WI38 (cell line): ENCODE measurements around the gene GOLGA6L7.

Source experiments
- H3K4me3 ChIP-seq: 2 replicates; pipeline ENCODE4 v1.5.1; 2011; ENCODE audit warnings: low read depth, mild to moderate bottlenecking, control low read depth, low read length
- TF ChIP-seq, protein P1 (sequence below): IDR thresholded peaks from 2 replicates; pipeline ENCODE4 v1.5.1; 2012; ENCODE audit warnings: low read depth, mild to moderate bottlenecking, control low read depth, low read length

Gene GOLGA6L7

DNA sequence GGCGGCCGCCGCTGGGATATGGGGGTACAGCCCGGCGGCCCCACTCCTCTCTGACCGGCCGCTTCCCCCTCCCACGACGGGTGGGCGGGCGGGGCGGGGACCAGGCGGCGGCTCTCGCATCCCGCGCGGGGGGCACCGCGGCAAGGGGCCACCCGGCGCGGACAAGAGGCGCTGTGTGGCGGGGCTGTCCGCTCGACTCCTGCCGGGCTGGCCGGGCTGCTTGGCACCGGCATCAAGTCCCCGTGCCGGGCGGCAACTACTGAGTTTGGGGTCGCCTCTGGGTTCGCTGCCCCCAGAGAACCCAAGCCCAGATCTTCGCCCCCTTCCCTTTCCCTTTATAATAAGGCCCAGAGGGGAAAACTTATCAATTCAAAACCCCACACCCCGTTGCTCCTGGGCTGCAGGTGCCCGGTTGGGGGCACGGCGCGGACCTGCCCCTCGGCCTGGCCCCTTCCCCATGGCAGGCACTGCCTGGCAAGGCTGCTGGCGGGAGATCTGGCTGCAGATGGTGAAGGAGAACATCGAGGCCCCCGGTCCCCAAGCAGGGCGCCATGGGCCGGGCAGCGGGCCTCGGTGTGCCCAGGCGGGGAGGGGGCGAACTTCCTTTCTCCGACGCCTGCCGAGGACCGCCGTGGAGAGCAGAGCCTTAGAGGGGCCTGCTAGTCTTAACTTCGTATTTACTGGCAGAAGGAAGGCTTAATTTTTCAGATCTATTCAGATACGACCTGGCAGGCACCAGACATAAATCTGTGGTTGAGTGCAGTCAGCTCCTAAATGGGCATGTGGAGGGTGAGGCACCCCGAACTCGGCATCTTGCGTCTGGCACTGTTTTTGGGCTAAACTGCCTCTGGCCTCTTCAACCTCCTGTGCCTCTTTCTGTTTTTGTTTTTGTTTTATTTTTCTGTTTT is 38.2 kb upstream of the GOLGA6L7 start:
- TF ChIP-seq, protein P1, sequence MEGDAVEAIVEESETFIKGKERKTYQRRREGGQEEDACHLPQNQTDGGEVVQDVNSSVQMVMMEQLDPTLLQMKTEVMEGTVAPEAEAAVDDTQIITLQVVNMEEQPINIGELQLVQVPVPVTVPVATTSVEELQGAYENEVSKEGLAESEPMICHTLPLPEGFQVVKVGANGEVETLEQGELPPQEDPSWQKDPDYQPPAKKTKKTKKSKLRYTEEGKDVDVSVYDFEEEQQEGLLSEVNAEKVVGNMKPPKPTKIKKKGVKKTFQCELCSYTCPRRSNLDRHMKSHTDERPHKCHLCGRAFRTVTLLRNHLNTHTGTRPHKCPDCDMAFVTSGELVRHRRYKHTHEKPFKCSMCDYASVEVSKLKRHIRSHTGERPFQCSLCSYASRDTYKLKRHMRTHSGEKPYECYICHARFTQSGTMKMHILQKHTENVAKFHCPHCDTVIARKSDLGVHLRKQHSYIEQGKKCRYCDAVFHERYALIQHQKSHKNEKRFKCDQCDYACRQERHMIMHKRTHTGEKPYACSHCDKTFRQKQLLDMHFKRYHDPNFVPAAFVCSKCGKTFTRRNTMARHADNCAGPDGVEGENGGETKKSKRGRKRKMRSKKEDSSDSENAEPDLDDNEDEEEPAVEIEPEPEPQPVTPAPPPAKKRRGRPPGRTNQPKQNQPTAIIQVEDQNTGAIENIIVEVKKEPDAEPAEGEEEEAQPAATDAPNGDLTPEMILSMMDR: no peak
- peak overlapping the region; percentile 63 for H3K4me3 ChIP-seq

DNA sequence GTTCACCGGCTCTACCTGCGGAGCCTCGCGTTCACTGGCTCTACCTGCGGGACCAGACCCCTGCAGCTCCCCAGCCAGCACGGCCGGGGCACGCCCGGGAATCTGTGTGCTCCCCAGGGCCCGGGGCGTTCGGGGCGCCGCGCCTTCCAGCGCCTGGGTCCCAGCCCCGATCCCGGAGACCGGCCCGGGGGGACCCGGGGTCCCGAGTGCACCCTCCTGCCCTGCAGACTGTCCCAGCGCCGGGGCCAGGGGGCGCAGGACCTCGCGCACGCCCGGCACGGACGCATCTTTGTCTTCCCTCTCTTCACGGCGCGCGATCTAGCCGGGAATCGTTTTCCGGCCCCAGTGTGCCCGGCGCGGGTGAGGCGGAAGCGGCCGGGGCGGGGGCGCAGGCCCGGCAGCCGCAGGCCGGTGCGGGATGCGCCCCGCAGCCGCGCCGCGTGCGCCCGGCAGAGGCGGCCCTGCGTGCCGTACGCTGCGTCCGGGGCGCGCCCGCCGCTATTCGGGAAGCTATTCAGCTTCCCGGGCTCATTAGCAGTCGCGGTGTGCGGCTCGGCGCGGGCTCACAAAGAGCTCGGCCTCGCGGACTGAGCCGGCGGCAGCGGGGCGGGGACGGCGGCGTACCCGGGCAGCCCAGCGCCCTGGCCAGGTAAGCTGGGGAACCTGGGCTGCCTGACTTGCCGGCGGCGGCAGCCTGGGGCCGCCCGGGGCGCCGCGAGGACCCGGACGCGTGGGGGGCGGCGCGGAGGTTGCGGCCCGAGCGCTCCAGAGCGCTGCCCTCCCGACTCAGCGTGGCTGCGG is 37.4 kb upstream of the GOLGA6L7 start, which contains the start of gene APBA2:
TSS of gene APBA2 (plus strand) at position 345 of the 801 bp plus-strand sequence. CDS start 167,911 bp downstream, outside the sequence.
- H3K4me3 ChIP-seq: peak within 1 kb of the TSS; percentile 63
- TF ChIP-seq, protein P1: no peak

DNA sequence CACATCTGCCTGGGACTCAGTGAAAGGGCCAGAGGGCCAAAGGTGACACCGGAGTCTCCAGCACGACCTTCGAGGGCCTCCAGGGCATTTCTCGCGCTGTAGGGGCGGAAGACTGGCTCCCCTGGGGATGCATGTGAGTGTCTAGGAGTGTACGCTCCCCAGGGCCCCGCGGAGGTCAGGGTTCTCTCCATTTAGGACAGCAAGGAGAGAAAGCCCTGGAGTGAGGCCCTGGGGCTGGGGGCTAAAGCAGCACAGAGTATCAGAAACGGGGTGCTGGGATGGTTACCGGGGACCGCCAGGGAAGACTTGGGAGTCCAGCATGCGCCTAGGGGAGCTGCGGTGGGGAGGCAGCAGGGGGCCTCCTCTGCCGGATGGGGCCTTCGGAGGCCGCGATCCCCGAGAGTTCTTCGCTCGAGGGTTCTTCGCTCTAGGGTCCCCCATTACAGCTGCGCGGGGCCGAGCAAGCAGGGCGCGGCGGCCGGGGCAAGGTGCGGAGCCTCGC is 36.7 kb upstream of the GOLGA6L7 start:
- TF ChIP-seq, protein P1: no peak
- peak overlapping the region; percentile 63 for H3K4me3 ChIP-seq

DNA sequence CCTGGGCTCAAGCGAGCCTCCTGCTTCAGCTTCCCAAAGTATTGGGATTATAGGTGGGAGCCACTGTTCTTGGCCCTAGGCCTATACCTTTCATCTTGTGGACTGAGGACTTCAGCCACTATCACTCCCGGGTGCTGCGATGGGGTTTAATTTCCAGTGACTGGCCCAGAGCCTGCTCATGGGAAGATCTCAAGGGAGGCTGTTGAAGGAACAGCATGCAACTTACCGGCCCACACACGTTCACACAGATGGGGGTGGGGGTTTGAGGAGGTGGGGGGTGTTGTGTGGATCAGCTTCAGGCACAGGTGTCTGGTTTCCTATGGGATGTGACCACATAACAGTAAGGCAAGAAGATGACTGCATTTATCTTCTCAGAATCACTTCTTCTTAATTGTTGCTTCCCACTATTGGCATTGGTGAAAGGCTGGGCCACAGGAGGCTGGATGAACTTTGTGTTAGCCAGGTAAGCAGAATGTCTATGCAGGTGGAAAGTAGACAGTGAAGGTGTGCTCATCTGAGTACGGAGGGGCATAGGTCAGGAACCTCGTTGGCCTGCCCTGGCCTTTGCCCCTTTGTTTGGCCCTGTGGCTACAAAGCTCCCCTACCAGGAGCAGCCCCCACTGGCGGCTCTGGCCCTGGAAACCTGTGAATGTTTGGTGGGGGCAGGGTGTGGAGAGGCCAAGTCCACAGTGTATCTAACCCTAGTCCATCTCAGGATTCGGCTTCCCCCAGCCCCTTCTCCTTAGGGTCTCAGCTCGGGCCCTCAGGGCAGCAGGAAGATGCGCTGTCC is 35.9 kb upstream of the GOLGA6L7 start:
- TF ChIP-seq, protein P1: no peak
- no peak overlapping the region for H3K4me3 ChIP-seq

DNA sequence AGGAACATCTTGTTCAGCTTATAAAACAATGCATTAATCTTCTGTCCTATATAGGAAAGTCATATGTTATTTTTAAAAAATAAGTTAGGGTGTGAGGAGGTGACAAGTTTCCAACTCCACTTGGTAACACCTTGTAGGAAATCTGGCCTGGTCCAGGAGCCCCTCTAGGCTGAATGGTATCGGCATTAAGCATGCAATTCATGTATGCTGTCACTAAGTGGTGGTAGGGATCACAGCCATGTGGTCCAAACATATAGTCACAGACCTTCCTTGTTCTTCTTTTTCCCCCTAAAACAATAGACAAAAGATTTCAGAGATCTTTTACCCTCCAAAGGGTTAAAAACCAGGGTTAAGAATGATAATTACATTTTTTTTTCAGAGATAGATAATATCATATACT is 33.2 kb upstream of the GOLGA6L7 start:
- no peak overlapping the region for H3K4me3 ChIP-seq

DNA sequence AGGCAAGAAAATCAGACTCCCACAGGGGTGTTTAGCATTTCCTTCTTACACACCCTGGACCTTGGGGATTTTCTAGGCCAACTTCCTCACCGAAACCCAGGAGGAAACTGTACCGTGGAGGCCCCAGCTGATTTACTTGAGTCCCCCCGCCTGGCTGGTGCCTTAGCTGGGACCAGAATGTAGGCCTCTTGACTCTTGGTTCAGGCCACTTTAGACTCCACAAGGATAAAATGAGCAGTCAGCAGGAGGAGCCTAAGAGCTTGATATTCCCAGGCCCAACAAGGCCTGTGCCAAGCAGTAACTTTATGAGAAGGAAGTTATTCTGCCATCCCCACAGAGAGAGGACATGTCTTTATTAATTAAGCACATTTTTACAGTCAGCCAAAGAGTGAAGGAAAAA is 32.7 kb upstream of the GOLGA6L7 start:
- no peak overlapping the region for H3K4me3 ChIP-seq
- TF ChIP-seq, protein P1: no peak

More for the DNA sequence above, 33.2 kb upstream of the GOLGA6L7 start:
- TF ChIP-seq, protein P1: no peak
